Ovary (tissue), 9 donors: ENCODE results near the gene KCNG2. TPM values are rescaled to one million over a fixed set of nuclear protein-coding genes. Genes with fewer than 3 reads are reported as not detected.
A peak's percentile ranks its signal among the peaks of the same experiment; 100 is the strongest.

ENCODE experiments used
- DNase-seq, 5 donors: peaks; one replicate each; pipeline ENCODE4 v3.0.0-alpha.2; 2019 to 2020
- H3K27ac ChIP-seq, 2 donors: fragments of 200-600 bp; one replicate each; pipeline versions ENCODE4 v1.5.1 to v1.8.0; 2019 to 2022
- H3K27me3 ChIP-seq: fragments of 200-600 bp; one replicate; pipeline ENCODE4 v1.8.0; 2022
- H3K36me3 ChIP-seq: fragments of 200-600 bp; sonication (generic); one replicate; pipeline ENCODE4 v1.5.1; 2019
- H3K4me1 ChIP-seq: one replicate; pipeline ENCODE4 v1.8.1; 2013; ENCODE audit warnings: mild to moderate bottlenecking, moderate library complexity; ENCODE audit not compliant: insufficient read depth
- H3K4me3 ChIP-seq: fragments of 200-600 bp; sonication (generic); one replicate; pipeline ENCODE4 v1.5.1; 2017
- H3K9me3 ChIP-seq, 2 donors: fragments of 200-600 bp in 1 of 2; sonication (generic) in 1 of 2; one replicate each; pipeline versions ENCODE4 v1.5.1 to v1.8.1; 2013 to 2019; ENCODE audit warnings: mild to moderate bottlenecking in 1 of 2, moderate library complexity in 1 of 2
- EP300 ChIP-seq: sonication (generic); formaldehyde crosslinking; IDR thresholded peaks from one replicate; pipeline ENCODE4 v1.6.1; 2017; ENCODE audit warnings: antibody characterized with exemption
- POLR2A ChIP-seq: fragments of 450-650 bp; IDR thresholded peaks from one replicate; pipeline ENCODE4 v1.6.1; 2017; ENCODE audit warnings: antibody characterized with exemption, mild to moderate bottlenecking, moderate library complexity
- WGBS, 3 donors: extraction: QIAGEN DNeasy Blood & Tissue Kit in 1 of 3; methylation state at CpG; one replicate each; pipeline versions ENCODE4 v1.1.5 to v1.1.7; 2013 to 2017; 5-methylcytosine and 5-hydroxymethylcytosine counted together
- intact Hi-C, 4 donors: fragments of 100-400 bp; cut with DNase I; formaldehyde crosslinking; loops; one replicate each; pipeline versions ENCODE4 v1.11.0 to v1.15.1; 2022 to 2023
- polyA plus RNA-seq, 2 donors: library from polyadenylated mRNA; stranded (reverse); fragments of 200-250 nt in 1 of 2; fragments of 350-450 nt in 1 of 2; fragmentation: Illumina TruSeq in 1 of 2; extraction: RNeasy Lipid Tissue Mini Kit (QIAGEN cat#74804) in 1 of 2; gene quantifications; one replicate each; pipeline ENCODE4 v1.2.3, GENCODE V29; 2013 to 2014
- total RNA-seq, 7 donors: library from RNA; depleted of rRNA in 2 of 7; stranded (reverse); fragments of >200 nt in 2 of 7; fragmentation: NEBNext Ultra II Directional in 3 of 7; extraction: Animal tissue kit (Norgen Biotek cat#: 25700) in 3 of 7; gene quantifications; one replicate each; pipeline versions ENCODE4 v1.1.0 to v1.2.4, GENCODE V29; 2016 to 2023
- TF ChIP-seq, protein P1 (sequence below), 3 donors: fragments of 450-650 bp in 2 of 3; fragments of 200-600 bp in 1 of 3; IDR thresholded peaks; one replicate each; pipeline versions ENCODE4 v1.5.1 to v1.8.0; 2016 to 2022; ENCODE audit warnings: antibody characterized with exemption in 3 of 3, mild to moderate bottlenecking in 1 of 3
- donor health status: DM: no; HTN: no; CAD: no; lungs with moderate emphysema.
- donor health status: DM: no; HTN: no; CAD: no.
- donor health status: Bipolar disorder and iron deficiency.
- donor health status: DM: yes; HTN: yes; CAD: no.
- donor health status: DM: no; HTN: no; CAD: no.
- donor health status: DM: yes; HTN: yes; CAD: no.

KCNG2 gene
- total and polyA plus RNA-seq, 9 donors: 0.10 to 0.80 (median 0.21) TPM; not detected in 3

- TF ChIP-seq EP300 (no peak), POLR2A (no peak)
- TF ChIP-seq, protein P1, sequence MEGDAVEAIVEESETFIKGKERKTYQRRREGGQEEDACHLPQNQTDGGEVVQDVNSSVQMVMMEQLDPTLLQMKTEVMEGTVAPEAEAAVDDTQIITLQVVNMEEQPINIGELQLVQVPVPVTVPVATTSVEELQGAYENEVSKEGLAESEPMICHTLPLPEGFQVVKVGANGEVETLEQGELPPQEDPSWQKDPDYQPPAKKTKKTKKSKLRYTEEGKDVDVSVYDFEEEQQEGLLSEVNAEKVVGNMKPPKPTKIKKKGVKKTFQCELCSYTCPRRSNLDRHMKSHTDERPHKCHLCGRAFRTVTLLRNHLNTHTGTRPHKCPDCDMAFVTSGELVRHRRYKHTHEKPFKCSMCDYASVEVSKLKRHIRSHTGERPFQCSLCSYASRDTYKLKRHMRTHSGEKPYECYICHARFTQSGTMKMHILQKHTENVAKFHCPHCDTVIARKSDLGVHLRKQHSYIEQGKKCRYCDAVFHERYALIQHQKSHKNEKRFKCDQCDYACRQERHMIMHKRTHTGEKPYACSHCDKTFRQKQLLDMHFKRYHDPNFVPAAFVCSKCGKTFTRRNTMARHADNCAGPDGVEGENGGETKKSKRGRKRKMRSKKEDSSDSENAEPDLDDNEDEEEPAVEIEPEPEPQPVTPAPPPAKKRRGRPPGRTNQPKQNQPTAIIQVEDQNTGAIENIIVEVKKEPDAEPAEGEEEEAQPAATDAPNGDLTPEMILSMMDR (IDR thresholded peaks at IDR 0.05): no peak
- Histone ChIP-seq H3K27ac (no peak overlapping the region), H3K27me3 (no peaks in the 10 kb centered on the region), H3K4me1 (no peaks in the 10 kb centered on the region), H3K4me3 (no peak overlapping the region), H3K9me3 (peaks cover 0 to 6% of the 10 kb centered on the region in 2 donors), H3K36me3 (no peaks in the 10 kb centered on the region)
- no peak for DNase-seq
- 94 to 98% (median 97%) methylated on average over 27 of the region's 27 CpGs for WGBS, 3 donors
- intact Hi-C loops: no loop called here
These were observed 42.8 kb upstream of the KCNG2 start for GRCh38 chr18:79754831-79755351.

DNA sequence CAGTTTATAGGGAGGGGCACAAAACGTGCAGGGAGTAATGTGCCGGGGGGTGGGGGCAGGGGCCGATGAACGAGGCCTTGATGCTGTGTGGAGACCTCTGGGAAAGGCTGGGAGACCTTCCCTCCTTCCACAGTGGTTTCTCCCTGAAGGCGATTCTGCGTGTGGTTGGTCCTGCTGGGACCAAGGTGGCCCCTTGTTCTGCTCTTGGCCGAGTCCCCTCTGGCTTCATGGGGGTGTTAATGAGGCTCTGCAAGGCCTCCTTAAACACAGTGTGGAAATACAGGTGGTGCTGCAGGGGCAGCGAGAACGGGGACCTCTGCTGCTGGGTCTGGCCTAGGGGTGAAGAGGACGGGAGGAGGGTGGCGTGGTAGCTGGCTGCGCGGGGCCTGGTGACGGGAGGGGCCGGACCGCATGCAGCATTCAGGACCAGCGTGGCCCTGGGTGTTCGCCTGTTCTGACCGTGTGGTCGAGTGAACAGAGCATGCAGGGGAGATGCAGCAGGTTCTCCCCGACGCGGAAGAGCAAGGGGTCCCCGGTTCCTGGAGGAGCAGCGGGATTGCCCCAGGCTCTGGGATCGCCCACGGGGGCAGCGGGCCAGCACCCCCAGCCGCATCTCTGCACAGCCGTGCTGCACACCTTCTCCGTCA is 42.1 kb upstream of the KCNG2 start:
- intact Hi-C loops: no loop called here
- peak in 1 of 5 donors; percentile 10 for DNase-seq
- Histone ChIP-seq H3K9me3 (peaks cover 0 to 6% of the 10 kb centered on the region in 2 donors), H3K27me3 (no peaks in the 10 kb centered on the region), H3K27ac (no peak overlapping the region), H3K4me1 (no peaks in the 10 kb centered on the region), H3K36me3 (no peaks in the 10 kb centered on the region), H3K4me3 (no peak overlapping the region)
- 93 to 95% (median 93%) methylated on average over 31 of the region's 31 CpGs for whole genome bisulfite sequencing, 3 donors
- TF ChIP-seq, protein P1 (IDR thresholded peaks at IDR 0.05): no peak
- TF ChIP-seq EP300: no peak
- no peak for TF ChIP-seq POLR2A

GRCh38 chr18:79756143-79756500 is 41.6 kb upstream of the KCNG2 start:
- Histone ChIP-seq H3K4me3 (no peak overlapping the region), H3K27ac (no peak overlapping the region), H3K9me3 (peaks cover 0 to 6% of the 10 kb centered on the region in 2 donors), H3K36me3 (no peaks in the 10 kb centered on the region), H3K4me1 (no peaks in the 10 kb centered on the region), H3K27me3 (no peaks in the 10 kb centered on the region)
- WGBS, 3 donors: 95 to 96% (median 96%) methylated on average over 10 of the region's 10 CpGs
- TF ChIP-seq, protein P1 (IDR thresholded peaks at IDR 0.05): no peak
- no peak for TF ChIP-seq POLR2A
- TF ChIP-seq EP300: no peak
- DNase-seq: peak in 1 of 5 donors; percentile 9
- intact Hi-C loops: no loop called here

GRCh38 chr18:79756826-79757225 is 40.9 kb upstream of the KCNG2 start:
- Histone ChIP-seq H3K4me3 (no peak overlapping the region), H3K4me1 (no peaks in the 10 kb centered on the region), H3K27ac (no peak overlapping the region), H3K27me3 (no peaks in the 10 kb centered on the region), H3K9me3 (peaks cover 0 to 6% of the 10 kb centered on the region in 2 donors), H3K36me3 (no peaks in the 10 kb centered on the region)
- no peak for TF ChIP-seq POLR2A
- DNase-seq: no peak
- 95 to 97% (median 96%) methylated on average over 11 of the region's 11 CpGs for WGBS, 3 donors
- intact Hi-C loops: no loop called here

DNA sequence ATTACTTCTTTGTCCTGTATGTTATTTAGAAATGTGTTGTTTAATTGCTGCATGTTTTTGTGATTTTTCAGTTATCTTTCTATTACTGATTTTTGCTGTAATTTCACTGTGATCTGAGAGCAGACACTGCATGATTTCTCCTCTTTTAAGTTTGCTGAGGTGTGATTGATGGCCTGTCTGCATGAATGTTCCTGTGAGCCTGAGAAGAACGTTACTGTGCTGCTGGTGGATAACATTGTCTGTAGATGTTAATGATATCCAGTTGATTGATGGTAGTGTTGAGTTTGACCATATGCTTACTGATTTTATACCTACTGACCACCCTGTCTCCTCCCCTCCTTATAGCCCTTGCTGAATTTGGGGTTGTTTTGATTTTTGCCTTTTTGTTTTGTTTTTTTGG is 37.4 kb upstream of the KCNG2 start:
- no peaks in the 10 kb centered on the region for H3K4me1 ChIP-seq
- no peaks in the 10 kb centered on the region for H3K27me3 ChIP-seq
- no peaks in the 10 kb centered on the region for H3K36me3 ChIP-seq
- 2 to 9% (median 6%) methylated on average over 1 of the region's 1 CpG for WGBS, 3 donors
- TF ChIP-seq, protein P1 (IDR thresholded peaks at IDR 0.05): no peak
- TF ChIP-seq EP300 (no peak), POLR2A (no peak)
- H3K9me3 ChIP-seq: peaks cover 0 to 4% of the 10 kb centered on the region in 2 donors
- no peak overlapping the region for H3K4me3 ChIP-seq
- intact Hi-C loops: no loop called here
- no peak for DNase-seq
- H3K27ac ChIP-seq: no peak overlapping the region
